HEK293T (cell line): ENCODE measurements around the gene PFDN1.

ENCODE experiments used
- BHLHE40 ChIP-seq: fragments of 450-650 bp; IDR thresholded peaks from 2 replicates; pipeline ENCODE4 v1.6.1; 2016; ENCODE audit warnings: mild to moderate bottlenecking, moderate library complexity, borderline replicate concordance
- CTBP1 ChIP-seq: fragments of 450-650 bp; IDR thresholded peaks from 2 replicates; pipeline ENCODE4 v1.6.1; 2016; ENCODE audit warnings: borderline replicate concordance
- ELF4 ChIP-seq: fragments of 450-650 bp; IDR thresholded peaks from 2 replicates; pipeline ENCODE4 v1.6.1; 2017; ENCODE audit warnings: antibody characterized with exemption
- FOXA1 ChIP-seq: fragments of 450-650 bp; IDR thresholded peaks from 2 replicates; pipeline ENCODE4 v1.6.1; 2016; ENCODE audit warnings: mild to moderate bottlenecking
- FOXK2 ChIP-seq: fragments of 450-650 bp; IDR thresholded peaks from 2 replicates; pipeline ENCODE4 v1.6.1; 2016; ENCODE audit warnings: mild to moderate bottlenecking
- HDGF ChIP-seq: fragments of 450-650 bp; IDR thresholded peaks from 2 replicates; pipeline ENCODE4 v1.6.1; 2017; ENCODE audit warnings: antibody characterized with exemption, borderline replicate concordance
- NFRKB ChIP-seq: fragments of 450-650 bp; IDR thresholded peaks from 2 replicates; pipeline ENCODE4 v1.6.1; 2016; ENCODE audit warnings: mild to moderate bottlenecking, moderate library complexity
- SP1 ChIP-seq: fragments of 450-650 bp; IDR thresholded peaks from 2 replicates; pipeline ENCODE4 v1.6.1; 2017
- SUZ12 ChIP-seq: fragments of 450-650 bp; IDR thresholded peaks from 2 replicates; pipeline ENCODE4 v1.6.1; 2016; ENCODE audit warnings: mild to moderate bottlenecking
- TF ChIP-seq, protein P1 (sequence below): fragments of 450-650 bp; IDR thresholded peaks from 2 replicates; pipeline ENCODE4 v1.6.1; 2016

DNA sequence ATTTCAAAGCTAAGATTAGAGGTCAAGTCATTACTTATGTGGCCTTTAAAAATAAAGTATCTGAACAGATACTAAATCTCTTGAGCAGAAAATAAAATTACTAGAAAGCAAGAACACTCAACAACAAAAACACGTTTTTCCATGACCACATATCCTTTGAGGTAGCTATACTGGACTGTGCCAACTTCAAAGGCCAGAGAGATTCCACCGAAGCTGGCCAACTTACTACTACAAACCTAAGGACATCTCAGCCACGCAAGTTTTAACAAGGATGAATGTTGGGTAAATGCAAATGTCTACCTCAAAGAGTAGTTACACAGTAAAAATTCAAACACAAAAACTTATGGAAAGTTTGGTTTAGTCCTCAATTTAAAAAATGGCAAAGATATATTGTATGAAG lies 18.9 kb downstream of the PFDN1 start:
- TF ChIP-seq SP1 (no peak), ELF4 (no peak), FOXA1 (no peak), SUZ12 (no peak), BHLHE40 (no peak), CTBP1 (no peak), NFRKB (no peak), HDGF (no peak), FOXK2 (no peak)
- TF ChIP-seq, protein P1, sequence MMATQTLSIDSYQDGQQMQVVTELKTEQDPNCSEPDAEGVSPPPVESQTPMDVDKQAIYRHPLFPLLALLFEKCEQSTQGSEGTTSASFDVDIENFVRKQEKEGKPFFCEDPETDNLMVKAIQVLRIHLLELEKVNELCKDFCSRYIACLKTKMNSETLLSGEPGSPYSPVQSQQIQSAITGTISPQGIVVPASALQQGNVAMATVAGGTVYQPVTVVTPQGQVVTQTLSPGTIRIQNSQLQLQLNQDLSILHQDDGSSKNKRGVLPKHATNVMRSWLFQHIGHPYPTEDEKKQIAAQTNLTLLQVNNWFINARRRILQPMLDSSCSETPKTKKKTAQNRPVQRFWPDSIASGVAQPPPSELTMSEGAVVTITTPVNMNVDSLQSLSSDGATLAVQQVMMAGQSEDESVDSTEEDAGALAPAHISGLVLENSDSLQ: no peak
